Mesodermal cell (in vitro differentiated cells): Measurements from ENCODE around the gene NMNAT2.

ENCODE experiments used
- H3K27ac ChIP-seq: 2 replicates; pipeline ENCODE4 v1.7.0; 2013; ENCODE audit warnings: mild to moderate bottlenecking, low read depth, low read length, moderate library complexity; ENCODE audit not compliant: severe bottlenecking
- H3K36me3 ChIP-seq: 2 replicates; pipeline ENCODE4 v1.7.1; 2013; ENCODE audit warnings: mild to moderate bottlenecking, low read length, moderate library complexity; ENCODE audit not compliant: control insufficient read depth, insufficient read depth
- H3K4me1 ChIP-seq: one replicate; pipeline ENCODE4 v1.7.1; 2013; ENCODE audit warnings: mild to moderate bottlenecking, low read length; ENCODE audit not compliant: insufficient read depth, control insufficient read depth, poor library complexity, severe bottlenecking
- H3K4me3 ChIP-seq: 2 replicates; pipeline ENCODE4 v1.7.0; 2013; ENCODE audit warnings: low read length, control low read depth, mild to moderate bottlenecking; ENCODE audit not compliant: insufficient read depth, poor library complexity, severe bottlenecking; ENCODE audit errors: extremely low read depth
- H3K9me3 ChIP-seq: 2 replicates; pipeline ENCODE4 v1.7.1; 2013; ENCODE audit warnings: mild to moderate bottlenecking, low read length, moderate library complexity; ENCODE audit not compliant: control insufficient read depth
- WGBS, 2 experiments: methylation state at CpG; one replicate each; pipeline ENCODE4 v1.1.5; 2013; ENCODE audit warnings: missing lambda C conversion rate in 2 of 2; ENCODE audit not compliant: insufficient coverage in 2 of 2; 5-methylcytosine and 5-hydroxymethylcytosine counted together

NMNAT2 gene

DNA sequence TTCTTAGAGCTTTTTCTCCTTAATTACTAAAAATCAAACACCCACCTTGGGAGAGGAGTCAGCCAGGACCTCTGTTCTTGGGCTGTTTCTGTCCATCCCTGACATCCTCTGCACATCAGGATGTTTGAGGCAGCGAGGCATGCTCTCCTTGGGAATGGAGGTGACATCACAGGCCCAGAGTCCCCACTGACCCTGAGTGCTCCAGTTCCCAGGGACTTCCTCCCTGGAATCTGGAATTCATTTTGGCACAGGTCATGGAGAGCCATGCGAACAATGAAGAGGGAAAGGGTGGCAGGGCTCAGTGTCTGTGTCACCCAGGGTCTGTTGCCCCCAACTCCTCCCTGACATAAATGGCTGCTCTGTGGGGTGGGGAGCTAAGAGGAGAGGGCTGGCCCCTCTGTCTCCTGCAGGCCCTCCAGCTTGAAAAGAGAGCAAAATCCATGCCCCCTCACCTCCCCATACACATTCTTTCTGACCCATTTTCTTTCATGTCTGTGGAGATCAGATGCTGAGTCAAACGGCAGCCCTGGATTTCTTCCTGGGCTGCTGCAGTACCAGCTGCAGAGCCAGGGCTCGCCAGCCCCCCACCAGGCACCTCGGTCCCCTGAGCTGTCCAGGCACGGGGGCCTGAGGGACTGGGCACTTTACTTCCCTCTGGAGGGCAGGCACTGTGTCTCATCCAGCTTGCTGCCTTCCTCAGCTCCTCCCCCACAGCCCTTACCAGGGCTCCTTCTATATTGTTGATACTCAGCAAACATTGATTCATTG, 102.0 kb downstream of the NMNAT2 start:
- H3K9me3 ChIP-seq, result no peaks in the 10 kb centered on the region
- H3K4me3 ChIP-seq, result no peak overlapping the region
- no peaks in the 10 kb centered on the region for H3K36me3 ChIP-seq
- peak overlapping the region; percentile 67 for H3K27ac ChIP-seq
- WGBS, 2 experiments, result 76 to 82% methylated on average over 3 to 5 of the region's 6 CpGs
- H3K4me1 ChIP-seq, result peaks cover 18% of the 10 kb centered on the region

DNA sequence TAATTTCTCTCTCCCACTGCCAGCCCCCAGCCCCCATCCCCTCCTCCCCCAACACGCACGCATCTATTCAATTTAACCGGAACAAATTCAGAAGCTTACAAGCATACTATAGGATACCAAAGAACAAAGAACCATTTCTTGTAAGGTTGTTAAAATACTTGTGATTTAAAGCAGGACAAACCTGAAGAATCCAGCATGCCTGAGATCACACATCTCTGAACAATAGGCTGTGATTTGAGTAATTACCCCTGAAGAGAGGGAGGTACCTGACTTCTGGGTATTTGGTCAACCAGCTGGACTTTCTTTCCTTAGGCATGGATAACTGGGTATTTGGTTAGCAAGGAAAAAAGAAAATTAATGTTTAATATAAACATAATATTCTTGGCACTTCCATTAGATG, 105.1 kb downstream of the NMNAT2 start:
- H3K4me3 ChIP-seq, result no peak overlapping the region
- H3K9me3 ChIP-seq, result no peaks in the 10 kb centered on the region
- H3K27ac ChIP-seq, result no peak overlapping the region
- peaks cover 9% of the 10 kb centered on the region for H3K4me1 ChIP-seq
- WGBS, 2 experiments, result no CpG with 5 or more reads among the region's 3 CpGs
- no peaks in the 10 kb centered on the region for H3K36me3 ChIP-seq

DNA sequence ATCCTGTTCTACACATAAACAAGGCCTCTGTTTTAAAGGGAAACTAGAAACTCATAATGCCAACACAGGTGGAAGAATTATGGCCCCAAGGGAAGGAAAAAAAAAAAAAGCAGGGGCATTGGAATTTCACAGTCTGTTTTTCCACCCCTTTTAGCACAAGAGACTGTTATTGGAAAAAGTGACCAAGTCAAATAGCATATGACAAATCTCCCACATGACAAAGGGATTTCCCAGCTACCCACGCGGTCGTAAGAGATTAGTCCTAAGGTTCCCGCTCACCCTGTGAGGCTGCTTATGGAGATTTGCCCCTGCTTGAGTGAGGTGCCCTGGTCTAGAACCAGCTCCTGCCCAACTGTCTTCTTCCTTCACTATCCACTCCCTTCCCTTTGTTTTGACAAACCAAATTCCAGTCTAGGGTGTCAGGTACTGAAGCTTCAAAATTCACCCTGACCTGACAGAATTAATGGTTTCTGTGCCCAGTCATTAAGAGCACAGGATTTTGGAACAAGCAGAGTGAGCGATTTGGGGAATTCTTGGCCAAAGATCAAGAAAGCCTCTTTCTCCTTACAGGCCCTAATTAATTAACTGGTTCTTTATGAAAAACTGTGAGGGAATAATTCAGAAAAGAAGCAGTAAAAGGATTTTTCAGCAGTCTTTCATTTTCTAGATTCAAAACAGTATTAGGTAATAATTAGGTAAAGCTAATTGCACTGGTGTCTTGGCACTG, 107.3 kb downstream of the NMNAT2 start:
- H3K4me3 ChIP-seq, result no peak overlapping the region
- no peaks in the 10 kb centered on the region for H3K9me3 ChIP-seq
- 91 to 96% methylated on average over 4 of the region's 5 CpGs for WGBS, 2 experiments
- no peak overlapping the region for H3K27ac ChIP-seq
- H3K36me3 ChIP-seq, result no peaks in the 10 kb centered on the region
- H3K4me1 ChIP-seq, result peaks cover under 1% of the 10 kb centered on the region

DNA sequence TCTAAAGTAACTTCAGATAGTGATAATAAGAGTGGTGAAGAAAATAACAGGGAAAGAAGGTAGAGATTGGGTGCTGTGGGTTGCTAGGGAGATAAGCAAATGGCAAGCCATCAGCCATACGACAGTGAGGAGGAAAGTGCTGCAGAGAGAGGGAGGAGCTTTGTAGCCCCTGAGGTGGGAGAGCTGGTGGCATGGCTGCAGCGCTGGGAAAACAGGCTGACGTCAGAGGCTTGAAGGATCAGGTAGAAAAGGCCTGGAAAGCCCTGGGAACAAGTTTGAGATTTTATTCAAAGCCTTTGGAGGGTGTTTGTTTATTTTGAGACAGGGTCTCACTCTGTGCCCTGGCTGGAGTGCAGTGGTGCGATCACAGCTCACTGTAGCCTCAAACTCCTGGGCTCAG, 109.5 kb downstream of the NMNAT2 start:
- no peaks in the 10 kb centered on the region for H3K9me3 ChIP-seq
- WGBS, 2 experiments, result 85 to 89% methylated on average over 3 to 4 of the region's 4 CpGs

DNA sequence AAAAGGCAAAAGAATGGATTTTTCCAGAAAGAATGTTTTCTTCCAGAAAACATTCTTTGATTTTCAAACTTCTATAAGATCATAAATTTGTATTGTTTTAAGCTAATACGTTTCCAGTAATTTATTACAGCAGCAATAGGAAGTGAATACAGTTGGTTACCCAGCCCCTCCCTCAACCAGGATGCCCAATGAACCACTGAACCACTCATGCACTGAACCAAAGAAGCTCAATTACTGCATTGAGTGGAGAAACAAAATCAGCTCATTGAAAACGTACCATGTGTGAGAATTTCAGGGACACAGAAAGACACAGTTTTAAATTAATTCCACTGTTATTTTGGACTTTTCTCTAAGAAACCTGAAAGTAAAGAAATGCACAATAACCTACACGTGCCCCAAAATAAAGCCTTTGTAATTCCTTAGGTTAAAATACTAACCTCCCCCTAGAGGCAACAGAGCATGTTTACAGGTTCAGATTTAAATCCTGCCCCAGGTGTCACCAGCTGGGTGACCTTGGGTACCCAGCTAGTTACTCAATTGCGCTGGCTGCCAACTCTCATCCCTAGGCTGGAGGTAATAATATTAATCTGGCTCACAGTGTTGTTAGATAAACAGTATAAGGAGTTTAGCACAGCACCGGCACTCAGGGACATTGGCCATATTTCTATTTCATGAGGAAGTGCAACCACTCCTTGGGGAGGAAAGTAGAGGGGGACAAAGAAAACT, 111.7 kb downstream of the NMNAT2 start:
- Histone ChIP-seq H3K4me3 (no peak overlapping the region), H3K9me3 (no peaks in the 10 kb centered on the region), H3K4me1 (peaks cover 20% of the 10 kb centered on the region), H3K36me3 (no peaks in the 10 kb centered on the region), H3K27ac (no peak overlapping the region)
- 82 to 84% methylated on average over 3 to 4 of the region's 5 CpGs for WGBS, 2 experiments

More for the DNA sequence above, 109.5 kb downstream of the NMNAT2 start:
- Histone ChIP-seq H3K27ac (no peak overlapping the region), H3K4me1 (peaks cover 5% of the 10 kb centered on the region), H3K36me3 (no peaks in the 10 kb centered on the region), H3K4me3 (no peak overlapping the region)

DNA sequence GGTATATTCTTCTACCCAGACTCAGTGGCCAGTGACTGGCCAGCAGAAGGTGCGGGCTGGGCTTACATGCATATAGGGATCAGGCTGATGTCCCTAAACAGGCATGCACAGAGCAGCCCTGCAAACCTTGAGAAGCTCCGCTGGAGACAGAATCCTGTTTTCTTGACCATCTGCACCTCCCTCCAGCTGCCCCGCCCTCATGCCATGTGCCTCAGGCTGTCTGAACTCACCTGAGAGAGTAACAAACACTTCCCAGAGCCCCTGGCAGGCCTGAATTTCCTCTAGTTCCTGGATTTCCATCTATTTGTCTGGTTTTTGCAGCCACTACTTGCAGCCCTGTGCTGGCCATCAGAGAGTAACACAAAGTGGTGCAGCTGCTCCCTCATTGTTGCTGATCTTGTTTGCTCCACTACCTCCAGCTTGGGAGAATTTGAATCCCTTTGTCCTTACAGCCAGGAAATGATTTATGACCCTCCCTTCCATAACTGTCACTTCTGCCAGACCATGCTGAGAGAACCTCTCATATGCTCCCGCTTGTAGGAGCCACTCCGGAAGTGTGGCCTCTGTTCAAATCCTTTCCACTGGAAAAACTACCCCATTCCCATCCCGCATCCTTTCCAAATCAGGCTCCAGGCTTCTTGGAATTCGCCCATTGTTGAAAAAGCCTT, 113.6 kb downstream of the NMNAT2 start:
- peak overlapping the region; percentile 60 for H3K27ac ChIP-seq
- no peaks in the 10 kb centered on the region for H3K9me3 ChIP-seq
- peaks cover 20% of the 10 kb centered on the region for H3K4me1 ChIP-seq
- WGBS, 2 experiments, result 79 to 90% methylated on average over 5 of the region's 7 CpGs
- H3K4me3 ChIP-seq, result no peak overlapping the region
- H3K36me3 ChIP-seq, result no peaks in the 10 kb centered on the region

DNA sequence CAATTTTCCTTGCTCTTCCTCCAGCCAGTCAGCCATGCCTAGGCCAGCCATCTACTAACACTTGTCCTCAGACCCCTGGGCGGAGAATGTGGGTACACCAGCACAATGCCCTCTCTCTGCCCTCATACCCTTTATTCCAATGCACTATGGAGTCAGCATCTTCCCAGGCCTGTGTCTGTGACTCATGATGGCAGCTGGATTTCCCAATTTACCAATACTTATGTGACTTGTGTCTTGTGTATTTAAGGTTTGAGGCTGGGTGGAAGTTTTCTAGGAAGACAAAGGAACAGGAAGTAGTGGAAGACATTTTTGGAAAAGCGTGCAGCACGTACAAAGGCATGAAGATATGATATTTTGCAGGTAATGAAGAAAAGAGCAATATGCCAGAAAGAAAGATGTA, 114.3 kb downstream of the NMNAT2 start:
- no peaks in the 10 kb centered on the region for H3K36me3 ChIP-seq

DNA sequence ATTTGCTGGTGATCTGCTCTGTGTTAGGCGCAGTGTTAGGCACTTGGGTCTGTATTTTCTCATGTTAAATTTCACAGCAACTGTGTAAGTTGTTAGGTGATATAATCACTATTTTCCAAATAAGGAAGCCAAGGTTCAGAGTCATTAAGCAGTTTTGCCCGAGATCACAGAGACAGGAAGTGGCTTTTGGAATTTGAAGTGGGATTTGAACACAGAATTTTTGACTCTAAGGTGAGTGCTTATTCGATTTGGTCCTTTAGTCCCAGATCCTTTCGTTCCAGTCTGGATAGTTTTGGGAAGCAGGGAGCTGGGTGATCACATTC, 114.9 kb downstream of the NMNAT2 start:
- H3K36me3 ChIP-seq, result no peaks in the 10 kb centered on the region
- peaks cover 20% of the 10 kb centered on the region for H3K4me1 ChIP-seq
- no peak overlapping the region for H3K4me3 ChIP-seq
- no peaks in the 10 kb centered on the region for H3K9me3 ChIP-seq
- 60 to 77% methylated on average over 1 to 3 of the region's 4 CpGs for WGBS, 2 experiments
- peak overlapping the region; percentile 39 for H3K27ac ChIP-seq

More for the DNA sequence above, 114.3 kb downstream of the NMNAT2 start:
- H3K9me3 ChIP-seq, result no peaks in the 10 kb centered on the region
- H3K27ac ChIP-seq, result peak overlapping the region; percentile 60
- H3K4me1 ChIP-seq, result peaks cover 20% of the 10 kb centered on the region
- 92 to 95% methylated on average over 3 of the region's 3 CpGs for WGBS, 2 experiments
- no peak overlapping the region for H3K4me3 ChIP-seq

DNA sequence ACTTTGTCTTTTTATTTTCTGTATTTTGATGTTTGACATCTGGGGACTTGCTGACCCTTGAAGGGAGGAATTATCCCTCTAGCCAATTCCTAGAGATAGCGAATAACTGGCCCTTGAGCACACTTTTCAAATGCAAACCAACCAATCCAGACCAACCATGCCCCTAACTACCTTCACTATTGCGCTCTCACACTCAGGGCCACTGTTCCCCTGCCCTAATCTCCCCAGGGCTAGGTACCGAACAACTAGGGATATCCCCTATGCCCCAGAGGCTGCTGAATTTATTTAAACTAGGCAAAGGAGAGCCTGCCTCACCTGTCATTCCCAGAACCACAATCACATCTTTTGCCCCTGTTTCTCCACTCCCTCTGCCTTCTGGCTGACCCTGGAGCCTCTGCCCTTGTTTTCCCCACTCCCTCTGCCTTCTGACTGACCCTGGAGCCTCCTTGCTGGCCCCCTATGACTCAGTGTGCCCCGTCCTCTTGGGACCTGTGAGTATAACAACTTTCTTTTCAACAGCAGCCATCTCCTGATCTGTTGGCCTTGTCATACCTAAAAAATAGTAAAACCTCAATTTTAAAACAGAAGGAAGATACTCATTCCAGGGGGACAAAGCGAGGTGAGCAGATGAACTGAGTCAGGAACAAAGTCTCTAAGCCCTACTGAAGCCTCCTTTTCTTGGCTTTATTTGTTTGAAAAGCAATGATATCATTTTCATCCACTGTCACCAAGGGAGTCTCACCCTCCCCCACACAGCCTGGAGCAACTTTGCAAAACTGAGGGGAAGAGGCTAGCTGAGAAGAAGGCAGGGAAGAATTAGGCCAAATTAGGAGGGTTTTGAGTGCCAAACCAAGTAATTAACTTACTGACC, 115.5 kb downstream of the NMNAT2 start:
- 80 to 82% methylated on average over 3 to 4 of the region's 5 CpGs for WGBS, 2 experiments
- Histone ChIP-seq H3K9me3 (no peaks in the 10 kb centered on the region), H3K27ac (peak overlapping the region; percentile 39), H3K36me3 (no peaks in the 10 kb centered on the region), H3K4me1 (peaks cover 20% of the 10 kb centered on the region), H3K4me3 (no peak overlapping the region)

DNA sequence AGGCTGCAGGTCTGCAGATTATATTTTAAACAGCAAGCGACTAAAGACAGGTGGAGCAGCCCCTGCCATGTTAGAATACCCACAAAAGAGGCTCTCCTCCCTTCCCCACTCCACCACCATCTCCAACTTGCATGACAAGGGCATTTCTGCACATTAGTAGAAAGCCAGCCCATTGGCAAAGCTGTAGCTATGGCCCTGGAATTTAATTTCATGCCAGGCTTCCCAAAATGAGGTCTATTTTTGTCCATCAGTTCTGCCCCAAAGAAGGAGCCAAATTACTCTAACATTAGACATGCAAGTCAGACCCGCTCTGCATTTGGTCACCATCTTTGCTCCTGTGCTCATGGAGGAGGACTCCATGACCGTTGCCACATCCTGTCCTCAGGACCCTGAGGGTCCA, 116.9 kb downstream of the NMNAT2 start:
- Histone ChIP-seq H3K27ac (no peak overlapping the region), H3K4me1 (peaks cover 20% of the 10 kb centered on the region), H3K4me3 (no peak overlapping the region), H3K36me3 (no peaks in the 10 kb centered on the region), H3K9me3 (no peaks in the 10 kb centered on the region)
- 74% methylated on average over 3 of the region's 3 CpGs for WGBS, 2 experiments
